Measurements from ENCODE around the gene IL34. TPM values are rescaled to one million over a fixed set of nuclear protein-coding genes. Genes with fewer than 3 reads are reported as not detected.

Gene IL34
- total and polyA plus RNA-seq, 2 of the 8 experiments (the other 6 are each of a cell fraction or from before 2014, with no cell fraction given): 4.6 to 5.6 TPM

GRCh38 chr16:70659953-70660671, 13.8 kb downstream of the IL34 start (continued):
- no peak for TF ChIP-seq CHD7 (IDR thresholded peaks at IDR 0.05; ENCODE audit: insufficient replicate concordance, low read length)
- no peak for TF ChIP-seq RBBP5 (IDR thresholded peaks at IDR 0.05; ENCODE audit: borderline replicate concordance, low read depth, low read length)
- TF ChIP-seq NANOG (IDR thresholded peaks at IDR 0.05; ENCODE audit: insufficient read depth, low read depth, low read length, poor library complexity, severe bottlenecking): no peak
- TF ChIP-seq HDAC2 (IDR thresholded peaks at IDR 0.05; ENCODE audit: borderline replicate concordance in 1 of 2, low read depth in 2 of 2, low read length in 2 of 2): no peak
- no peak for TF ChIP-seq RNF2 (IDR thresholded peaks at IDR 0.05; ENCODE audit: borderline replicate concordance, low read depth, low read length, missing control alignments, poor library complexity, severe bottlenecking)
- TF ChIP-seq JUN (IDR thresholded peaks at IDR 0.05; ENCODE audit: low read depth, low read length): no peak
- TF ChIP-seq TEAD4 (IDR thresholded peaks at IDR 0.05; ENCODE audit: low read depth, low read length): no peak
- TF ChIP-seq POLR2AphosphoS5 (IDR thresholded peaks at IDR 0.05; ENCODE audit: low read depth, low read length): no peak
- TF ChIP-seq JUND (IDR thresholded peaks at IDR 0.05; ENCODE audit: low read length): no peak

Measured in H1 (cell line).